ENCODE measurements around the gene GRHL1.

DNA sequence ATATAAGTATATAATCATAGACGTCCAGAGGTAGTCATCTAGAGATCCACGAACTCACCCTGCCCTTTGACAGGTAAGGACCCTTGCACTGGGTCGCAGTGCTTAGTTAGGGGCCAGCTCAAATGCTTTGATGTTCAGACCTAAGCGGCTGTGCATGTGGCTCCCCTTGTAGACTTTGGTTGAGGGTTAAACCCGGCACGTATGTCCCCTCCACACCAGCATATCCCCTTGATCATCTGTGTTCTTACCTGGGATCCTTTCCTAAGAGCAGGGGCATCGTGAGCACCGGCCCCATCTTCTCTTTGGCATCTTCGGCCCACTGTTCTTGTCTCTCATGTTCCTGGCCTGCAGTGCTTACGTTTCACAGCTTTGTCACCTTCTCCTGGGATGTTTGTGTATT is 31.4 kb downstream of the GRHL1 start:
- TF ChIP-seq CTCF (IDR thresholded peaks at IDR 0.05; ENCODE audit: low read length) (no peak), EZH2phosphoT487 (IDR thresholded peaks at IDR 0.05; ENCODE audit: low read length) (no peak), EZH2 (optimal IDR thresholded peaks at IDR 0.05; ENCODE audit: low read depth, low read length) (no peak)
